SK-N-SH (cell line): ENCODE measurements around the gene METRNL. TPM values are rescaled to one million over a fixed set of nuclear protein-coding genes. Genes with fewer than 3 reads are reported as not detected.

ENCODE experiments used
- CTCF ChIA-PET: fragments of 300-600, 350-600 bp; formaldehyde crosslinking; extraction: SDS; loops from one replicate; lab custom pipeline; 2021; lab: Yijun Ruan, JAX
- POLR2A ChIA-PET: fragments of 350-600 bp; sonication (Branson Sonifier 250); formaldehyde crosslinking; extraction: SDS; loops from one replicate; lab custom pipeline; 2020; ENCODE audit warnings: antibody characterized with exemption, inconsistent platforms; lab: Yijun Ruan, JAX
- DNase-seq: peaks from one replicate; pipeline ENCODE4 v3.0.0; 2012
- H2AFZ ChIP-seq: fragments of 200-600 bp; sonication (generic); 2 replicates; pipeline ENCODE4 v1.8.1; 2016; ENCODE audit warnings: antibody characterized with exemption, mild to moderate bottlenecking, low read depth
- H3F3A ChIP-seq: fragments of 200-600 bp; sonication (generic); replicated peaks from 2 replicates; pipeline ENCODE3; 2016; ENCODE audit warnings: antibody characterized with exemption, mild to moderate bottlenecking; ENCODE audit not compliant: insufficient read depth
- H3K27ac ChIP-seq, 2 experiments: fragments of 200-500 bp in 1 of 2; fragments of 200-600 bp in 1 of 2; sonication (Bioruptor generic) in 1 of 2; sonication (generic), shearing (Covaris generic) in 1 of 2; 2 replicates each; pipeline versions ENCODE4 v1.5.1 to v1.6.1; 2014 to 2016; ENCODE audit warnings: low read depth in 2 of 2, inconsistent platforms in 1 of 2, low read length in 1 of 2, mild to moderate bottlenecking in 1 of 2, mixed read lengths in 1 of 2
- H3K27me3 ChIP-seq: fragments of 200-600 bp; sonication (generic), shearing (Covaris generic); 2 replicates; pipeline ENCODE4 v1.6.1; 2016; ENCODE audit warnings: mixed run types; ENCODE audit not compliant: insufficient read depth
- H3K36me3 ChIP-seq, 2 experiments: fragments of 200-500 bp in 1 of 2; fragments of 200-600 bp in 1 of 2; sonication (Bioruptor generic) in 1 of 2; sonication (generic) in 1 of 2; replicated peaks in 1 of 2; 2 replicates each; pipeline versions ENCODE3 to v1.5.1; 2014 to 2016; ENCODE audit warnings: low read length in 1 of 2, mild to moderate bottlenecking in 1 of 2; ENCODE audit not compliant: insufficient read depth in 2 of 2, control insufficient read depth in 1 of 2
- H3K4me1 ChIP-seq, 2 experiments: fragments of 200-500 bp in 1 of 2; fragments of 200-600 bp in 1 of 2; sonication (Bioruptor generic) in 1 of 2; sonication (generic), shearing (Covaris generic) in 1 of 2; 2 replicates each; pipeline versions ENCODE4 v1.5.1 to v1.6.1; 2014 to 2016; ENCODE audit warnings: low read depth in 1 of 2, low read length in 1 of 2, mixed run types in 1 of 2; ENCODE audit not compliant: insufficient read depth in 2 of 2, control insufficient read depth in 1 of 2
- H3K4me2 ChIP-seq: fragments of 200-600 bp; sonication (generic), shearing (Covaris generic); 2 replicates; pipeline ENCODE4 v1.6.1; 2017; ENCODE audit warnings: mixed run types
- H3K4me3 ChIP-seq, 2 experiments: fragments of 200-500 bp in 1 of 2; fragments of 200-600 bp in 1 of 2; sonication (Bioruptor generic) in 1 of 2; sonication (generic), shearing (Covaris generic) in 1 of 2; 2 replicates each; pipeline versions ENCODE4 v1.5.1 to v1.8.1; 2014 to 2016; ENCODE audit warnings: low read depth in 2 of 2, inconsistent platforms in 1 of 2, low read length in 1 of 2, mild to moderate bottlenecking in 1 of 2, mixed read lengths in 1 of 2, moderate library complexity in 1 of 2
- H3K79me2 ChIP-seq: fragments of 200-600 bp; sonication (generic); 2 replicates; pipeline ENCODE4 v1.8.1; 2017; ENCODE audit warnings: mild to moderate bottlenecking; ENCODE audit not compliant: insufficient read depth
- H3K9ac ChIP-seq: fragments of 200-600 bp; sonication (generic); 2 replicates; pipeline ENCODE4 v1.6.1; 2017; ENCODE audit warnings: mixed run types
- H3K9me2 ChIP-seq: fragments of 200-600 bp; sonication (generic); 2 replicates; pipeline ENCODE4 v1.6.1; 2017; ENCODE audit warnings: mixed run types
- H3K9me3 ChIP-seq: fragments of 200-600 bp; sonication (generic); 2 replicates; pipeline ENCODE4 v1.6.1; 2017; ENCODE audit warnings: mixed run types, mild to moderate bottlenecking, moderate library complexity
- H4K20me1 ChIP-seq: fragments of 200-600 bp; sonication (generic); 2 replicates; pipeline ENCODE4 v1.6.1; 2017; ENCODE audit warnings: mild to moderate bottlenecking, mixed run types; ENCODE audit not compliant: insufficient read depth
- EP300 ChIP-seq, 2 experiments: IDR thresholded peaks; 2 replicates each; pipeline versions ENCODE4 v1.4.0 to v1.6.1; 2012; ENCODE audit warnings: borderline replicate concordance in 1 of 2, low read depth in 1 of 2, low read length in 1 of 2
- FOSL2 ChIP-seq: IDR thresholded peaks from 2 replicates; pipeline ENCODE4 v1.4.0; 2012; ENCODE audit warnings: low read depth, mild to moderate bottlenecking, moderate library complexity, borderline replicate concordance
- JUND ChIP-seq: IDR thresholded peaks from 2 replicates; pipeline ENCODE4 v1.4.0; 2012
- MXI1 ChIP-seq: IDR thresholded peaks from 2 replicates; pipeline ENCODE4 v1.6.1; 2012; ENCODE audit warnings: mild to moderate bottlenecking, low read depth, low read length, improper control_type of control experiment
- POLR2AphosphoS5 ChIP-seq: IDR thresholded peaks from 2 replicates; pipeline ENCODE4 v1.6.1; 2012; ENCODE audit warnings: low read depth, low read length
- RXRA ChIP-seq: IDR thresholded peaks from 2 replicates; pipeline ENCODE4 v1.4.0; 2012; ENCODE audit warnings: low read depth, mild to moderate bottlenecking, borderline replicate concordance
- TAF1 ChIP-seq: IDR thresholded peaks from 2 replicates; pipeline ENCODE4 v1.6.1; 2012; ENCODE audit warnings: low read depth, mild to moderate bottlenecking, low read length, moderate library complexity, borderline replicate concordance
- YY1 ChIP-seq: IDR thresholded peaks from 2 replicates; pipeline ENCODE4 v1.4.0; 2012; ENCODE audit warnings: low read depth, mild to moderate bottlenecking
- WGBS: methylation state at CpG from one replicate; pipeline ENCODE4 v1.1.6; 2017; ENCODE audit warnings: low lambda C conversion rate; 5-methylcytosine and 5-hydroxymethylcytosine counted together
- polyA plus RNA-seq, 3 experiments: library from polyadenylated mRNA; depleted of rRNA; stranded (reverse); fragments of >200 nt; gene quantifications; 2 replicates each; pipeline ENCODE4 v1.2.3, GENCODE V29; 2012

The METRNL gene
- polyA plus RNA-seq, 1 of the 3 experiments (the other 2 are of a cell fraction): 75.5 TPM

GRCh38 chr17:83087788-83088360, 8.5 kb downstream of the METRNL start:
- POLR2A ChIA-PET: no interaction called here
- peaks cover 13 to 29% of the 10 kb centered on the region in 2 experiments for H3K36me3 ChIP-seq
- peaks cover 19 to 20% of the 10 kb centered on the region in 2 experiments for H3K4me1 ChIP-seq
- H3F3A ChIP-seq: peaks cover 26% of the 10 kb centered on the region
- H3K4me3 ChIP-seq: no peak overlapping the region
- no peak overlapping the region for H3K4me2 ChIP-seq
- CTCF ChIA-PET: no interaction called here
- H3K27me3 ChIP-seq: no peaks in the 10 kb centered on the region
- H2AFZ ChIP-seq: no peak overlapping the region
- peaks cover 80% of the 10 kb centered on the region for H3K79me2 ChIP-seq
- TF ChIP-seq FOSL2 (no peak), MXI1 (no peak)
- no peaks in the 10 kb centered on the region for H3K9me3 ChIP-seq
- peaks cover 90% of the 10 kb centered on the region for H4K20me1 ChIP-seq
- DNase-seq: no peak
- H3K27ac ChIP-seq: no peak overlapping the region
- H3K9me2 ChIP-seq: no peaks in the 10 kb centered on the region
- WGBS: 92% methylated on average over 21 of the region's 31 CpGs
- no peak overlapping the region for H3K9ac ChIP-seq

DNA sequence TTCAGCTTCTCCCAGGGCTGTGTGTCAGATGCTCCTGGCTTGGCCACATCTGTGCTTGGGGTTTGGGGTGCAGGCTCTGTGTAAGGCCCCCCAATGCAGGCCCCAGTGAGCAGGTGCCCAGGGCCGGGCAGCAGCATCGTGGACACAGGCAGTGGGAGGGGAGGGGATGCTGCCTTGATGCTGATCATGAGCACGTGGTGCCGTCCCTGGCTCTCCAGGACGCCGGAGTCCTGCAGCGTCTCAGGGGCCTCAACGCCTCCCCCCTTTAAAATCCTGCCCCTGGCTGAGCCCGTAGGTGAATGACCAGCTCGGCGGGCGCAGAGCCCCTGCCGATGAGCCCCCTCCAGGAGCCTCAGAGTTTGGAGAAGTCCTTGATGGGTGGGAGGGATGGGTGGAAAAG, 9.0 kb downstream of the METRNL start:
- no peak overlapping the region for H3K4me3 ChIP-seq
- no peaks in the 10 kb centered on the region for H3K9me2 ChIP-seq
- no peaks in the 10 kb centered on the region for H3K27me3 ChIP-seq
- peaks cover 92% of the 10 kb centered on the region for H4K20me1 ChIP-seq
- H2AFZ ChIP-seq: no peak overlapping the region
- ChIA-PET POLR2A (no interaction called here), CTCF (interaction anchor here (1.0 kb wide), 1 partner anchor 306 kb away, joined by 4 read pairs; no protein-coding TSS in a partner anchor)
- no peak for DNase-seq
- no peak overlapping the region for H3K27ac ChIP-seq
- H3K4me2 ChIP-seq: no peak overlapping the region
- peaks cover 13 to 35% of the 10 kb centered on the region in 2 experiments for H3K36me3 ChIP-seq
- no peak overlapping the region for H3K9ac ChIP-seq
- H3K4me1 ChIP-seq: peaks cover 13 to 14% of the 10 kb centered on the region in 2 experiments
- peaks cover 20% of the 10 kb centered on the region for H3F3A ChIP-seq
- WGBS: 83% methylated on average over 6 of the region's 13 CpGs
- H3K9me3 ChIP-seq: no peaks in the 10 kb centered on the region
- H3K79me2 ChIP-seq: peaks cover 80% of the 10 kb centered on the region
- TF ChIP-seq YY1: no peak
- TF ChIP-seq POLR2AphosphoS5: no peak
- no peak for TF ChIP-seq TAF1
- no peak for TF ChIP-seq JUND
- no peak for TF ChIP-seq RXRA
- TF ChIP-seq, all 33 proteins: peak for 0

- CTCF ChIA-PET: interaction anchor here (1.0 kb wide), 1 partner anchor 307 kb away, joined by 4 read pairs; no protein-coding TSS in a partner anchor
- Histone ChIP-seq H3K79me2 (peaks cover 84% of the 10 kb centered on the region), H3K36me3 (peaks cover 14 to 39% of the 10 kb centered on the region in 2 experiments), H3K4me2 (no peak overlapping the region), H3K9me3 (no peaks in the 10 kb centered on the region), H3K4me3 (no peak overlapping the region), H2AFZ (no peak overlapping the region), H4K20me1 (peaks cover 94% of the 10 kb centered on the region), H3F3A (peaks cover 18% of the 10 kb centered on the region), H3K9me2 (no peaks in the 10 kb centered on the region), H3K9ac (no peak overlapping the region), H3K27me3 (no peaks in the 10 kb centered on the region), H3K4me1 (peaks cover 10 to 13% of the 10 kb centered on the region in 2 experiments), H3K27ac (no peak overlapping the region)
- DNase-seq: no peak
- WGBS: 93% methylated on average over 12 of the region's 15 CpGs
- TF ChIP-seq EP300 (IDR thresholded peaks at IDR 0.05; ENCODE audit: borderline replicate concordance in 1 of 2, low read depth in 1 of 2, low read length in 1 of 2): no peak
- POLR2A ChIA-PET: no interaction called here
These were observed 9.5 kb downstream of the METRNL start for GRCh38 chr17:83088909-83089308.
